Measurements from ENCODE around the gene CRYZ. TPM values are rescaled to one million over a fixed set of nuclear protein-coding genes. Genes with fewer than 3 reads are reported as not detected.

CRYZ gene
- total and polyA plus RNA-seq, 10 of the 15 experiments (the other 5 are each of a cell fraction or from before 2014, with no cell fraction given): 53.4 to 194 (median 79.8) TPM

DNA sequence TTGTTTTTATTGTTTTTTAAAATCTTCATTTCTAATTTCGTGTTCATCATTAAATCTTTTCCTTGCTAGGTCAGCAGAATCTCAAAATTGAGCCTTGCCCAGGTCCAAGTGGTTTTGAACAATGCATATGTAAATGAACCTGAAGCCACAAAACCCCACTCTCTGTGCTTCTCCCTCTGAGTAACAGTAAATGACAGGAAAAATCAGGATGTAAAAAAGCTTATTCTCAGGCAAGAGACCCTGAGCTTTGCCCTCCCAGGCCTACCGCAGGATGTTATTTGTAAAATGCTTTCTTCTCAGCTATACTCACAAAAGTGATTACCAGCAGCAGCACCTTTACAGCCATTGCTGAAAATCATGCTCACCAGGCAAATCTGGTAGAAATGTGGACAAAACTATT lies 47.7 kb upstream of the CRYZ start:
- Histone ChIP-seq H3K27ac (ENCODE audit: control insufficient read depth, insufficient read depth) (no peak overlapping the region), H3K4me2 (ENCODE audit: control insufficient read depth, insufficient read depth) (no peak overlapping the region), H3K9me3 (replicated peaks; ENCODE audit: control insufficient read depth, insufficient read depth, low read length) (no peaks in the 10 kb centered on the region), H3K79me2 (ENCODE audit: control insufficient read depth, insufficient read depth, low read length) (no peaks in the 10 kb centered on the region), H3K36me3 (ENCODE audit: control insufficient read depth in 2 of 2, insufficient read depth in 2 of 2, low read length in 1 of 2) (no peaks in the 10 kb centered on the region), H3K27me3 (replicated peaks in 1 of 2; ENCODE audit: control insufficient read depth in 2 of 2, insufficient read depth in 2 of 2, low read length in 1 of 2) (no peaks in the 10 kb centered on the region; a peak in 1 of 4 replicates), H3K4me3 (no peak overlapping the region), H3K9ac (ENCODE audit: control insufficient read depth, insufficient read depth, low read length) (no peak overlapping the region), H4K20me1 (ENCODE audit: control insufficient read depth, insufficient read depth) (no peaks in the 10 kb centered on the region), H2AFZ (ENCODE audit: control insufficient read depth, low read depth, low read length) (no peak overlapping the region), H3K4me1 (ENCODE audit: control insufficient read depth, insufficient read depth, low read length) (no peaks in the 10 kb centered on the region)
- FAIRE-seq: no peak
- ChIA-PET RAD21 (ENCODE audit: unreplicated experiment) (no interaction called here), SMC1A (ENCODE audit: uncharacterized antibody, unreplicated experiment) (no interaction called here), CTCF (interaction anchor here (0.6 to 1.9 kb wide), 3 partner anchors 8 to 78 kb away, joined by 3 to 4 read pairs (median 4); no protein-coding TSS in a partner anchor), POLR2A (no interaction called here)
- 35% methylated on average over 2 of the region's 2 CpGs for WGBS (ENCODE audit: insufficient coverage, insufficient replicate concordance, low lambda C conversion rate, missing lambda C conversion rate)
- no peak for DNase-seq (ENCODE audit: low read depth, low spot score)
- ATAC-seq: no peak
- BruUV-seq (replicated peaks): no TSS peak
- intact Hi-C loops (cut with micrococcal nuclease; ENCODE audit: unreplicated experiment) (no loop called here), in situ Hi-C loops (cut with MboI) (no loop called here)
- TF ChIP-seq MYC (IDR thresholded peaks at IDR 0.05; ENCODE audit: insufficient read depth, insufficient read length, insufficient replicate concordance, low read length, severe bottlenecking) (no peak), NFIC (IDR thresholded peaks at IDR 0.05; ENCODE audit: low read depth, low read length) (no peak), EGR1 (IDR thresholded peaks at IDR 0.05; ENCODE audit: borderline replicate concordance in 1 of 2, low read depth in 2 of 2, low read length in 2 of 2) (no peak), MAX (IDR thresholded peaks at IDR 0.05; ENCODE audit: low read depth, low read length) (no peak), CUX1 (IDR thresholded peaks at IDR 0.05; ENCODE audit: insufficient replicate concordance, low read depth, low read length) (no peak), EP300 (IDR thresholded peaks at IDR 0.05; ENCODE audit: borderline replicate concordance in 1 of 2, control insufficient read depth in 1 of 2, low read depth in 2 of 2, low read length in 2 of 2) (no peak), ETV6 (conservative IDR thresholded peaks at IDR 0.05 in 1 of 2, IDR thresholded peaks at IDR 0.05 in 1 of 2; ENCODE audit: borderline replicate concordance in 1 of 2, low read depth in 1 of 2) (no peak), STAT3 (IDR thresholded peaks at IDR 0.05; ENCODE audit: low read depth, low read length) (no peak), IKZF1 (conservative IDR thresholded peaks at IDR 0.05) (no peak), ASH2L (IDR thresholded peaks at IDR 0.05; ENCODE audit: borderline replicate concordance, low read depth) (no peak), FOXK2 (IDR thresholded peaks at IDR 0.05) (no peak), MTA2 (IDR thresholded peaks at IDR 0.05; ENCODE audit: low read depth) (no peak)
- TF ChIP-seq, protein P1, sequence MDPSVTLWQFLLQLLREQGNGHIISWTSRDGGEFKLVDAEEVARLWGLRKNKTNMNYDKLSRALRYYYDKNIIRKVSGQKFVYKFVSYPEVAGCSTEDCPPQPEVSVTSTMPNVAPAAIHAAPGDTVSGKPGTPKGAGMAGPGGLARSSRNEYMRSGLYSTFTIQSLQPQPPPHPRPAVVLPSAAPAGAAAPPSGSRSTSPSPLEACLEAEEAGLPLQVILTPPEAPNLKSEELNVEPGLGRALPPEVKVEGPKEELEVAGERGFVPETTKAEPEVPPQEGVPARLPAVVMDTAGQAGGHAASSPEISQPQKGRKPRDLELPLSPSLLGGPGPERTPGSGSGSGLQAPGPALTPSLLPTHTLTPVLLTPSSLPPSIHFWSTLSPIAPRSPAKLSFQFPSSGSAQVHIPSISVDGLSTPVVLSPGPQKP (IDR thresholded peaks at IDR 0.05; ENCODE audit: low read depth, low read length): no peak
- TF ChIP-seq, protein P2, sequence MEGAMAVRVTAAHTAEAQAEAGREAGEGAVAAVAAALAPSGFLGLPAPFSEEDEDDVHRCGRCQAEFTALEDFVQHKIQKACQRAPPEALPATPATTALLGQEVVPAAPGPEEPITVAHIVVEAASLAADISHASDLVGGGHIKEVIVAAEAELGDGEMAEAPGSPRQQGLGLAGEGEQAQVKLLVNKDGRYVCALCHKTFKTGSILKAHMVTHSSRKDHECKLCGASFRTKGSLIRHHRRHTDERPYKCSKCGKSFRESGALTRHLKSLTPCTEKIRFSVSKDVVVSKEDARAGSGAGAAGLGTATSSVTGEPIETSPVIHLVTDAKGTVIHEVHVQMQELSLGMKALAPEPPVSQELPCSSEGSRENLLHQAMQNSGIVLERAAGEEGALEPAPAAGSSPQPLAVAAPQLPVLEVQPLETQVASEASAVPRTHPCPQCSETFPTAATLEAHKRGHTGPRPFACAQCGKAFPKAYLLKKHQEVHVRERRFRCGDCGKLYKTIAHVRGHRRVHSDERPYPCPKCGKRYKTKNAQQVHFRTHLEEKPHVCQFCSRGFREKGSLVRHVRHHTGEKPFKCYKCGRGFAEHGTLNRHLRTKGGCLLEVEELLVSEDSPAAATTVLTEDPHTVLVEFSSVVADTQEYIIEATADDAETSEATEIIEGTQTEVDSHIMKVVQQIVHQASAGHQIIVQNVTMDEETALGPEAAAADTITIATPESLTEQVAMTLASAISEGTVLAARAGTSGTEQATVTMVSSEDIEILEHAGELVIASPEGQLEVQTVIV (IDR thresholded peaks at IDR 0.05; ENCODE audit: borderline replicate concordance, partially characterized antibody): no peak

All from GM12878 (cell line).